GM12873 (cell line): Measurements from ENCODE around the gene PPCS.

Experiments used
- CTCF ChIP-seq: IDR thresholded peaks from 2 replicates; pipeline ENCODE4 v1.5.1; 2012; ENCODE audit warnings: low read depth, mild to moderate bottlenecking, moderate library complexity, low read length, control low read depth; ENCODE audit not compliant: insufficient read depth; ENCODE audit errors: missing control alignments

The PPCS gene

GRCh38 chr1:42420911-42421585, 35.3 kb upstream of the PPCS start:
- no peak for TF ChIP-seq CTCF

- TF ChIP-seq CTCF = no peak
Measured at GRCh38 chr1:42422737-42423136, 33.6 kb upstream of the PPCS start.

GRCh38 chr1:42423681-42424080, 32.7 kb upstream of the PPCS start:
- TF ChIP-seq CTCF = no peak

- TF ChIP-seq CTCF = no peak
Measured at GRCh38 chr1:42424201-42424600, 32.1 kb upstream of the PPCS start.

GRCh38 chr1:42427240-42427639, 29.1 kb upstream of the PPCS start:
- TF ChIP-seq CTCF = no peak

- no peak for TF ChIP-seq CTCF
Measured at GRCh38 chr1:42429603-42430002, 26.7 kb upstream of the PPCS start.

- TF ChIP-seq CTCF = no peak
Measured at GRCh38 chr1:42430286-42431135, 25.8 kb upstream of the PPCS start.
